ENCODE results near the gene ZNG1F.
"Not testable (repeated sequence)": the region's sequence is repeated elsewhere in the genome, so short reads cannot be mapped to it uniquely, and the experiment has no call there.

GRCh38 chr9:41082358-41082757 is 106.8 kb downstream of the ZNG1F start:
- not testable (repeated sequence) for TF ChIP-seq CTCF (IDR thresholded peaks at IDR 0.05); POLR2AphosphoS5 (IDR thresholded peaks at IDR 0.05; ENCODE audit: insufficient read depth in 1 of 2, low read depth in 1 of 2)
